GM19025 (cell line): ENCODE measurements around the gene GRK5.

Experiments
- ATAC-seq: cut with Tn5 transposase; IDR thresholded peaks from one replicate; pipeline ENCODE4 v1.9.1; 2021; ENCODE audit warnings: mild to moderate bottlenecking, low read depth, moderate library complexity; ENCODE audit not compliant: unreplicated experiment

GRK5 gene

DNA sequence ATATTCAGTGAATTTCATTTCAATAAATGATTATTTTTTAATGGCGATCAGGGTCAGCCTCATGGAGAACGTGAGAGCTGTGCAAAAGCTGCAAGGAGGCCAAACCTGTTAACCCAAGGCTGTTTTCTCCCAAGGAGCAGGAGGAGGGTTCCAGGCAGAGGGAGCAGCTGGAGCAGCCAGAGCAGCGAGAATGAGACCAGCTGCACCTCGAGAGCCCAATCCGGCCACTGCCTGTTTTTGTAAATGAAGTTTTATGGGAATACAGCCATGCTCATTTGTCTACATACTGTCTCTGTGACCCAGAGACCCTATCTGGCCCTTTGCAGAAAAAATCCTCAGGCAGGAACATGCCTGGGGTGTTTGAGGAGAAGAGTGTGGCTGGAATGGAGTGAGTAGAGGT lies 104.9 kb downstream of the GRK5 start:
- ATAC-seq: no peak

DNA sequence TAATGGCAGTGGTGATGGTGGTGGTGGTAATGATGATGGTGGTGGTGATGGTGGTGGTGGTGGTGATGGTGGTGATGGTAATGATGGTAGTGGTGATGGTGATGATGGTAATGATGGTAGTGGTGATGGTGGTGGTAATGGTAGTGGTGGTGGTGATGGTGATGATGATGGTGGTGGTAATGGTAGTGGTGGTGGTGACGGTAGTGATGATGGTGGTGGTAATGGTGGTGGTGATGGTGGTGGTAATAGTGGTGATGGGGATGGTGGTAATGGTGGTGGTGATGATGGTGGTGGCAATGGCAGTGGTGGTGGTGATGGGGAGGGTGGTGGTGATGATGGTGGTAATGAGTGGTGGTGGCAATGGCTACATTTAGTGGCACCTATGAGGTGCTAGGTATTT lies 105.7 kb downstream of the GRK5 start:
- no peak for ATAC-seq

DNA sequence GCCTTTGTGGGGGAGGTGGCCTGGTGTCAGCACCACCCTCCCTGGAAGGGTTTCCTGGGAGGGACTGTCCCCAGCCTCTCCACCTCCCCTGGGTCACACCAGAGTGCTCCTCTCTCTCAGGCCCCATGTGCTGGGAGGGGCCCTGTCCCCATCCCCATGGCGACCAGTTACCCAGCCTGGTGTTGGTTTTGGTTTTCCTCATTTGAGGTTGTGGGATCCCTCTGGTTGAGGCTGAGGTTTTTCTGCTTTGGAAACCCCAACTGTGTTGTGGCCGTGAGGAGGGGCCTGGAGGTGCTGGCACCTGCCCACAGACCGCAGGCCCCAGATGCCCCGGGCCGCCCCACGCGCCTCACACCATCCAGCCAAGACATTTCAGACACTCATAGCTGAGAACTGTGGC lies 106.3 kb downstream of the GRK5 start:
- ATAC-seq: peak; percentile 75

DNA sequence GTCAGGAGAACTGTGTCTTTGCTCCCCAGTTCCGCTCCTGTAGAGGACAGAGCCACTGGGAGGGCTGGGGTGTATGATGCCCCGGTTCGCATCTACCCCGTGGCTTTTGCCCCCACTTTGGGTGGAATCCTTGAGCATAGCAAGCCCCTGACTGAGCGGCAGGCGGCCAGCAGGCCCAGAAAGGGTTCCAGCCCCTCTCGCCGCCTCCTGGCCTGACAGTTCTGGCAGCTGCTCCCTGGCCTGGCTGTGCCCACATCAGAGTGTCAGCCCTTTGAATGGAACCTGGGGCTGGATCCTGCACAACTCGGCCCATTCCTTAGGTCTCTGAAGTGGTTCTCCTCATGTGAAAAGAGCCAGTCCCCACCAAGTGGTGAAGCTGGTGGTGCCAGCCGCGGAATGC lies 106.7 kb downstream of the GRK5 start:
- ATAC-seq: no peak

DNA sequence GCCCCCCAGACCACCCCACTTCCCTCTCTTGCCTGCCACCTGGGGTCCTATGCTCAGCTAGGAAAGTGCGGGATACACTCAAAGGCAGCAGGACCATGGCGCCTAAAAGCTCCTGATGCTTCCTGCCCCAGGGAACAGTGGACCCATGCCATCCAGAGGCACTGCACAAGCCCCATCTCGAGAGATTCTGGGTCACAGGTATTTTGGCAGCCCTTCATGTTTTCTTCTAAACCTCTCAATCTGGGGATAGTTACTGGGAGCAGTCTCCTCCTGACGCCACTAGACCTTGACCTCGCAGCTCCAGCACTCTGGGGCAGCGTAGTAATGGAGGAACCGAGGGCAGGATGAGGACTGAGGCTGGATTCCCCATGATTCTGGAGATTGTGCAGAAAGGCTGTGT lies 107.1 kb downstream of the GRK5 start:
- ATAC-seq: no peak

DNA sequence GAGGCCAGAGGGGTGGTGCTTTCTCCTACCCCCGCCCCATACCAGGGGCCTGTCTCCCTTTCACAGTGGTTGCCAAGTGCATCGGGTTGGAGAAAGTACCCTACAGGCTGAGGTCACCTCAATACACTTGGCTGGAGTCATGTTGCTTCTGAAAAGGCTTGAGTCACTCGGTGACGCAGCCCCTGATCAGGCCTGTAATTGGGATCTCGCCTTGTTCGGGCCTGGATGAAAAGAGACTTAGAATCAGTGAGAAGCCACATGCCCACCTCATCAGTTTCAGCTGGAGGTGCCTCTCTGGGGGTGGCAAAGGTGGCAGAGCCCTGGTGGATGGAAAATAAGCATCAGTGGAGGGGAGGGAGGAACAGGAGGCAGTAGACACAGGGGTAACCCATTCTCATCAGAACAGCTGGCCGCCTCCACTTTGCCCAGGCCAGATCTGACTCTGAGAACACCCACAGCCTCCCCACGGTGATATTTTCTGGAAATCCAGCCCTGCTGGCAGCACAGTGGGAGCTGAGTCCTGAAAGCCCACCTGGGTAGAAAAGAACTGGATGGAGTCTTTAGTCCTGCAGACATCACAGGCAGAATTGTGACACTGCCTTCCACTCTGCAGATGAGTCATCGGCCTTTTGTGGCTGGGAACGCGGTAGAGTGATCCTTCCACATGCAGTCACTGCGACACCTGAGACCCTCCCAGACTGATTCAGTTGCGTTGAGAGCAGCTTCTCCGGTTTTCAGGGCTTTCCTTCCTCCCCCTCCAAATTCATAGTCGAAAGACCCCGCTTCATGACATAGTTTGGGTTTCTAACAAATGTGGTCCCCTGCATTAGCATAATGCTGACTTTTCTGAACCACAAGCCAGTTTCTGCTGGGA lies 108.0 kb downstream of the GRK5 start:
- ATAC-seq: peak; percentile 36

DNA sequence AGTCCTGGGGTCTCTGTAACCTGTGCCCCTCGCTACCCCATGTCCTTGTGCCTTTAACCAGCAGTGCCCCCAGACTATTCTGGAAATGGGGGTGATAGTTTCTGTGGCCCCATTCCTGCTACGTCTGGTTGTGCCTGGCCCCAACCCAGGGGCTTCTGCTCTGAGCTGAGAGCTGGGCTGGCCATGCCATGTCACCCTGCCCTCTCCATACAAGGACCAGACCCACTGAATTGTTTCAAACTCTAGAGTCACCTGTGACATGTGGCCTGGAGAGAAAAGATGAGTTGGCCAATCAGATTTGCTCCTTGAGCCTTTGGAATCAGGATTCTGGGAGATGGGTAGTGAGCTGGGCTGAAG lies 108.6 kb downstream of the GRK5 start:
- ATAC-seq: no peak

DNA sequence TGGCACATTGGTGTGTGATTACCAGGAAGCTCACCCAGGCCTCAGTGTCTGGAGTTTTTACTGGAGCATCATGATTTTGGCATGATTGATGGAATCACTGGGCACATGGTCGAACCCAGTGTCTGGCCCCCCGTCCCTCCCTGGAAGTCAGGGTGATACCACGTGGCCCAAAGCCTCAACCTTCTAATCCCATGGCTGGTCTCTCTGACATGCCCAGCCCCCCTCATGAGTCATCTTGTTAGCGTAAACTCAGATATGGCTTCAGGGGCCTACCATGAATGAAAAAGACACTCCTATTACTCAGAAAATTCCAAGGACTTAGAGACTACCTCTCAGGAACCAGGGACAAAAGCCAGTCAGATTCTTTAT lies 109.3 kb downstream of the GRK5 start:
- no peak for ATAC-seq

DNA sequence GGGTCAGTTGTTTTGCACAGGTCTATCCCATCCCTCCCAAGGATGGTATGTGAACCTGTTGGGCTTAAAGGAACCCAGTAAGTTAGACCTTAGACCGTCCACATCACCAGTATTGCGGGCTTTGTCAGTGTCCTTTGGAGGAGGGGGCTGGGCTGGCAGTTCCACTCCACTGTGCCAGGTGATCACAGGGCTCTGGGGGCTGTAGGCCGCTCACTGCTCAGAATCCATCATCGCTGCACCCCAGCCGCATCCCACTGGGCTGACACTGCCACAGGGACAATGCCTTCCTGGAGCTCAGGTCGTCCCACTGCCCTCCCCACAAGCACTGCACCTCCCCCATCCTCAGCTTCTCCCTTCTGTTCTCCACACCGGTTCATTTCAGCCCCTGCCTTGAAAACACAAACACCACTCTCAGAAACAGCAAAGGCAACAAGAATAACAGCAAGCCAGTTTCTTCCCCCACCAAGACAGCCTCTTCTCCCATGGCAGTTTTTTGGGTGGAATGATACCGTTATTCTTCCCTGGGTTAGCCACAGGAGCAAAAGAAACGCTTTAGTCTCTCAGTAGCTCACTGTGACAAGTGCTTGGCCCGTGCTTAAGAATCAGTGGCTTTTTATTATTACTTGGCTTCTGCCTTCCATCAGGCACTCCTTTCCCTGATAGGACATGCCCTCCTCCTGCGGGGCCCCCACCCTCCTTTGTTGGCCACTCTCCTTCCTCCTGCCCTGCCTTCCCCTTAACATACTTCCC lies 111.2 kb downstream of the GRK5 start:
- ATAC-seq: no peak

DNA sequence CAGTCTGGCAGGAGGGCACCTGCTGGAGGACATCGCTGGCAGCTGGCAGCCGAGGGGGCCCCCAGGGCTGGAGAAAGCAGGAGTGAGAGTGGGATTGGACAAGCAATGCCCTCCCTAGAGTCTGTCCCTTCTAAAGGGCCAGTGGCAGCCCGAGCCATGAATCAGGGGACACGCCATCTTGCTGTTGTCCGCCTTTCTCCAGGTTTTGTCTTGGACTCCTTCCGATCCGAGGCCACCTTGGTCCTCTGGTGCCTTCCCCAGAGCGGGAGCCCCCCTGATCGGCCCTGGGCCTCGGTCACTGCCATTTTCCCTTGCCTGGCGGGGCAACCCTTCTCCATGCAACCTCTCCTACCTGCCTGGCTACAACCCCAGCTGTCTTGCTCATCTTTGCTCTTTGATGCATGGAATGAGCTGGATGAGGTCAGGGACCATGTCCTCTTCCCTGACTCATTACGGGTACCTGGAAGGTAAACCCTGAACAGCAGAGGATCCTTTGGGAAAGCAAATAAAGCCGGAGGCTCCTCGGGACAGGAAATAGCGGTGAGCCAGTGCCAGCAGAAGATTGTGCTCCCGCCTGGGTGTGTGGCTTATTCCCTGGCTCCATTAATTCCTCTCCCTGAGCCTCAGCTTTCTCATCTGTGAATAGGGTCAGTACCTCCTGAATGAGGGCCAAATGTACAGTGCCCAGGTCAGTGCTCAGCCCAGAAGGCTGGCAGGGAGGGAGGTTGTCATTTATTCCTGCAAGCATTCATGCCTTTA lies 112.0 kb downstream of the GRK5 start:
- ATAC-seq: no peak

DNA sequence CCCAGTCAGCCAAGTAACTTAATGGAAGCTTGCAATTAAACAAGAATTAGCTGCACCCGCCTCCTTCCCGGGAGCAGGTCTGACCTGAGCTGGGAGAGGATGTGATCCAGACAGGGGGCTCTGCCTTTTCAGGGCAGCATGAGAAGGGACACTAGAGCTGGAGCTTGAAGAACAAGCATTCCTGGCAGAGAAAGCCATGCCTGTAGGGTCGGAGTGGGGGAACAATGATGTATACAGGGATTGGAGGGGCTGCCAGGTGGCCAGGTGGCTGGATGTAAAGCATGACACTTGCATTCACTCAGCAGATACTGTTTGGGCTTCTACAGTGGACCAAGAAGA lies 112.5 kb downstream of the GRK5 start:
- no peak for ATAC-seq

DNA sequence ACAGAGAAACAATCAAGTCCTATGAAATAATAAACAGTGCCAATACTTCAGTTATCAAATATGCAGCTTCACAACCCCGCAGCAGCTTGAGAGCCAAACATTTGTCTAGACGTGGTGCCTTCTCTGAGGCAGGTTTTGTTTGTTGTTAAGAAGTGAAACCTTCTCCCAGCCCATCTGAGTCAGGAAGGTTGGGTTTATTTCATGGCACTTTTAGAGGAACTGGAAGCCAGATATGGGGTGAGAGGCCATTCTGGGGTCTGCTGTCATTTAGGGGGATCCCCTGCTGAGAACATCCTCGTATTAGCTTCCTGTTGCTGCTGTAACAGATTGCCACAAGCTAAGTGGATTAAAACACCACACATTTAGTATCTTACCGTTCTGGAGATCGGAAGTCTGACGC lies 113.6 kb downstream of the GRK5 start:
- no peak for ATAC-seq

DNA sequence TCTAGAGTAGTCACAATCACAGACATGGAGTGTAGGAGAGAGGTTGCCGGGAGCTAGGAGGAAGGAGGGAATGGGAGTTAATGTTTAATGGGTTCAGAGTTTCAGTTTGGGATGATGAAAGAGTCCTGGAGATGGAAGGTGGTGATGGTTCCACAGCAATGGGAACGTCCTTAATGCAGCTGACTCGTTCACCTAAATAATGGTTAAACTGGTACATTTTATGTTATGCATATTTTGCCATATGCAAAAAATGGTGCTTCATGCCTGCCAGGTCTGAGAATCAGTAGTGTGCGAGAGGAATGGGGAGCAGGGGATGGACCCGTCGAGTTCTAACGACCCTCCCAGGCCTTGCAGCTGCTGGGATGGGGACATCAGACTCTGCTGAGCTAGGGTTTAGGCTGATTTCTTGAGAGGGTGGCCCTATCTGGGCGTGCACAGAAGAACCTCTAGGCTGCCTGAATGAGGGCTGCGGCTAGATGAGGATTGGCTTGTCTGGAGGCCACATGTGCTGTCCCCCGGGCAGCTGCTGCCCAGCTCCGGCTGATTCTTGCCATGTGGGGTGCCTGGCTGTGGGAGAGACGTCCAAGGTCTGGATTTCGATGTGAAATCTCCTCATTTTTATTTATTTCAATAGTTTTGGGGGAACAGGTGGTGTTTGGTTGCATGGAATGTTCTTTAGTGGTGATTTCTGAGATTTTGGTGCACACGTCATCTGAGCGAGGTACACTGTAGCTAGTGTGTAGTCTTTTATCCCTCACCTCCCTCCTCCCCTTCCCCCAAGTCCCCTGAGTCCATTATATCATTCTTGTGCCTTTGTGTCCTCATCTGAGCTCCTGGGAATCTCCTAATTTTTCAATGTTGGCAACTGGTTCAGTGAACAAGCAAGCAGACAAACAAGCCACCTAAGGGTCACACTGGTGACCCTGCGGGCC lies 116.0 kb downstream of the GRK5 start:
- no peak for ATAC-seq

DNA sequence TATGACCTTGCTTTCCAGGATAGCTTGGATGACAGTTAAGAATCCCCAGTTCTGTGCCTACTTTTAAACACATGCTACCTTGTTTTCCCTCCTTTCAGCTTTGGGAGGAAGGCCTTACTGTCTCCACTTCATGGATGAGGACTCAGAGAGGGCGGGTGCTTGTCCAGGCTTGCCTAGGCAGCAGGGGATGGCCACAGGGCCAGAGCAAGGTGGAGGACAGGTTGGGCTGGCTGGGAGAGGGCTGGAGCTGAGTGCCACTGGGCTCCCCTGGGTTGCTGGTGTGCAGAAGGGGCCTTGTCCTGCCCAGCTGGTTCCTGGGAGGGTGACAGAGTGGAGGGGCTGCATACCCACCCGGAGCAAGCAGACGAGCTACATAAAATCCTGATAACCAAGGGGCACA lies 117.8 kb downstream of the GRK5 start:
- no peak for ATAC-seq

DNA sequence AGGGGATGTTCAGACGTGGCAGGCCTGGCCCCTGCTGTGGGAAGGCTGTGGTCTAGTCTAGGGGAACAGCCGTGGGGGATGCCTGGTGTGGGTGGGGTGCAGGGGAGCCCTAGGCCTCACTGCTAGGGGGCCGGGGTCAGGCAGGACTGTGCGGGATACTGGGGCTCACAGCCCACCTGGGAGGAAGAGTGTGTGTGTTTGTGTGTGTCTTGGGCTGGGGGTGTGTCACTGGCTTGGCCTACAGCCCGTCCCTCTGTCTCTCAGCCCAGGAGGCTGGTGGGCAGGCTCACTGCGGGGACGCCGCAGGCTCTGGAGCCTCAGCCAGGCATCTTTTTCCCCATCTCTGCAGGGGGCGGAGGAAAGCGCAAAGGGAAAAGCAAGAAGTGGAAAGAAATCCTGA lies 118.8 kb downstream of the GRK5 start:
- no peak for ATAC-seq

DNA sequence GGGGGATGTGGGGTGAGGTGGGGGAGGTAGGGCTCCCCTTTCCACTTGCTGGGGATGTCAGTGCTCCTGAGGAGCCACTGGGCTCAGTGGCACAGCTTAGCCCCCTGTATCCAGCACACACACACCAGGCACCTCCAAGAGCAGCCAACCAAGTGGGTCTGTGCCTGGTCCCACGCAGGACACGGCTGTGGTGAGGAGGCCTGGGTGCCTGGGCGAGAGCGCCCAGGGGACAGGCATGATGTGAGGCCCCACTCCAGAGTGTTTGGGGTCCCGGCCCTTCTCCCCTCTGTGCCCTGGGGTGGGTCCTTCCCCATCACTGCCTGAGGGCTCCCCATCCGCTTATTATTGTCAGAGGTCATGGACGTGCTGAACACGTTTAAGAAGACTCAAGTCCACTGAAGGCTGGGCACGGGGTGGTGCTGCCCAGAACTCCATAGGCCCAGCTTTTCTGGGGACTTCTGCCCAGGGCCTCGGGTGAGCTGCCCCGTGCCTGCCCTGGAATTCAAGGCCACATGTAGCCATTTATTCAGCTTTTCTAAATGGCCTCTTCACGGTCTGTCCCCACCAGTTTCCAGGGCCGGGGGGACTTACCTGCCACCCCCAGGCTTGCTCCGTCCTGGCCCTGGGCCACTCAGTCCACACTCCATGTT lies 119.8 kb downstream of the GRK5 start:
- ATAC-seq: no peak

DNA sequence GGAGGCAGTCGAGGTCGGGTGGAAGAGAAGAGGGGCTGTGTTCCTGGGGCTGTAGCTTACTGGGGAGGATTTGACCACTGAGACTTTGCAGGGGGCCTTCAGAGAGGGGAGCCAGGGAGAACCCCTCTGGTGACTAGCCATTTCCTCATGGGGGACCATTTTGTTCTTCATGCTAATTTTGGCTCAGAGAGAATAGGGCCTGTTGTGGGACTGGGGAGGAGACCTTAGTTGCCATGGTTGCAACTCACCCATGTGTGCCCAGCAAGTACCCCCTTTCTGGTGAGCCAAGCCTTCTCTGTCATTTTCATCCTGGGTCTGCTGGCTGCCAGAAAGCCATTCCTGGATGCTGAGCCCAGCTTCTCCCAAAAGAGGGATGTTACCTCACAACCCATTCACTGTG lies 120.9 kb downstream of the GRK5 start:
- ATAC-seq: no peak

DNA sequence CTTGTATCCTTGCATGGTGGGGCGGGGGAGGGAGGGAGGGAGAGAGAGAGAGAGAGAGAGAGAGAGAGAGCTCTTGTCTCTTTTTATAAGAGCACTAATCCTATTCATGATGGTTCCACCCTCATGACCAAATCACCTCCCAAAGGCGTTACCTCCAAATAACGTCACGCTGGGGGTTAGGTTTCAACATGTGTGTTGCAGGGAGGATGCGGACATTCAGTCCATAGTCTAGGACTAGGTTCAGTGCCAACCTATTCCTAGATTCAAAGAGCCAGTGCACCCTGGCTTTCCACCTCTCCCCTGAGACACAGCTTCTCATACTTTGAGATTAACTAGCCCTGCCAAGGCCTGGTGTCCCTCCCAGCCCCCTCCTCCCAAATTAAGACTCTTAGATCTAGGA lies 123.0 kb downstream of the GRK5 start:
- ATAC-seq: no peak

DNA sequence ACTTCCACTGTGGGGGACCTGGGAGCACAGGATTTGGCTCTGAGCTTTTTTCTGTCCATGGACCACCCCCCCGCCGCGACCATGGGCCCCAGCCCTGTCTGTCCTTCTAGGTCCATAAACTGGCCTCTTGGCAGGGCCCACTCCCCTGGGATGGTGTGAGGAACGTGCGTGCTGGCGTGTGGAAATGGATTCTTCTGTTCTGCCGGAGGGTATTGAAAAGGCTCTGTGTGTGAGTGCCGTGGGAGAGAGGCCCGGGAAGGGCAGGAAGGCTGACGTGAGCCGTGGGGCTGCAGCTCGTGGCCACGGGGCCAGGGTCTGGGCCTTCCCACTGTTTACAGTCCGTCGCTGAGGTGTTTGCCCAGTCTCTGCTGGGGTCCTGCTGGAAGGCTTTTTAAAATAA lies 123.7 kb downstream of the GRK5 start:
- ATAC-seq: no peak
